ENCODE data around the gene SLC43A3.

GRCh38 chr11:57476047-57476756, 49.3 kb upstream of the SLC43A3 start:
- TF ChIP-seq EZH2phosphoT487 (IDR thresholded peaks at IDR 0.05; ENCODE audit: insufficient read depth, low read depth) (no peak), EZH2 (IDR thresholded peaks at IDR 0.05; ENCODE audit: insufficient read depth, poor library complexity, severe bottlenecking) (no peak)
